Right cardiac atrium (tissue), 5 donors: ENCODE results near the gene NAV1. TPM values are rescaled to one million over a fixed set of nuclear protein-coding genes. Genes with fewer than 3 reads are reported as not detected.
A peak's percentile ranks its signal among the peaks of the same experiment; 100 is the strongest.

Experiments used
- ATAC-seq, 2 donors: fragments of 200-7000 bp; cut with Tn5 transposase; one replicate each; pipeline versions ENCODE4 v1.8.0 to v1.9.1; 2020; ENCODE audit warnings: moderate library complexity in 2 of 2, mild to moderate bottlenecking in 1 of 2
- DNase-seq, 3 donors: peaks; one replicate each; pipeline ENCODE4 v3.0.0-alpha.2; 2020
- H3K27ac ChIP-seq: one replicate; pipeline ENCODE4 v1.5.1; 2013; ENCODE audit warnings: mild to moderate bottlenecking, low read length, control low read depth, moderate library complexity
- H3K27me3 ChIP-seq: one replicate; pipeline ENCODE4 v1.6.1; 2013; ENCODE audit not compliant: control insufficient read depth, insufficient read depth
- H3K4me1 ChIP-seq: one replicate; pipeline ENCODE4 v1.6.1; 2013; ENCODE audit warnings: low read length; ENCODE audit not compliant: control insufficient read depth, insufficient read depth
- H3K4me3 ChIP-seq: one replicate; pipeline ENCODE4 v1.5.1; 2013; ENCODE audit warnings: low read length, control low read depth
- H3K9me3 ChIP-seq: one replicate; pipeline ENCODE4 v1.6.1; 2013; ENCODE audit warnings: low read length; ENCODE audit not compliant: control insufficient read depth
- WGBS: extraction: QIAGEN DNeasy Blood & Tissue Kit; methylation state at CpG from one replicate; pipeline ENCODE4 v1.1.7; 2013; 5-methylcytosine and 5-hydroxymethylcytosine counted together
- intact Hi-C, 4 donors: fragments of 100-400 bp; cut with DNase I; formaldehyde crosslinking; loops; one replicate each; pipeline versions ENCODE4 v1.11.0 to v1.14.0; 2022 to 2023
- polyA plus RNA-seq: library from polyadenylated mRNA; stranded (reverse); fragments of 200-250 nt; gene quantifications from one replicate; pipeline ENCODE4 v1.2.3, GENCODE V29; 2013
- total RNA-seq, 4 donors: library from RNA; stranded (reverse); fragmentation: NEBNext Ultra II Directional; extraction: Animal tissue kit (Norgen Biotek cat#: 25700); gene quantifications; one replicate each; pipeline ENCODE4 v1.2.1, GENCODE V29; 2021
- donor health status: healthy with polysubstance abuse.
- donor health status: DM: no; HTN: yes; CAD: no.
- donor health status: DM: no; HTN: no; CAD: no.
- donor health status: DM: no; HTN: yes; CAD: no; lungs with severe emphysema.
- donor health status: DM: yes; HTN: yes; CAD: no.

The NAV1 gene
- total and polyA plus RNA-seq, 5 donors = 8.0 to 29.1 (median 16.7) TPM

DNA sequence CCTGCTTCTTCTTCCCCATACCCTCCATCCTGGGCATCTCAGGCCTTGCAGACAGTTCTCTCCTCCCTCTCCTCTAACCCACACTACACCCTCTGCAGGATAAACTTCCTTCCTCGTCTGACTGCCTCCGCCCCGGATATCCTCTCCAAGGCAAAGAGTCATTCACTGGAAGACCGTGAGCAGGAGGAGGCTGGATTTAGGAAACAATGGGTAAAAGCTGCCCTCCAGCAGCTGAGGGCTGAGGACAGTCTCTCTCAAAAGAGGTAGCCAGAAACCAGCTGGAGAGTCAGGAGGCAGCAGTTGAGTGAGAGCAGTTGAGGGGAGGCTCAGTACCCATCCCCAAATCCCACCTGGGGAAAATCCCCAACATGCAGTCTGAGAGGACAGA lies 33.4 kb upstream of the NAV1 start:
- Histone ChIP-seq H3K27ac (peak overlapping the region; percentile 88), H3K9me3 (no peaks in the 10 kb centered on the region), H3K4me3 (peak overlapping the region; percentile 66), H3K27me3 (no peaks in the 10 kb centered on the region), H3K4me1 (peaks cover 29% of the 10 kb centered on the region)
- DNase-seq = peak in 1 of 3 donors; percentile 67
- peak; percentile 30 to 65 for ATAC-seq
- 11% methylated on average over 4 of the region's 4 CpGs for WGBS
- intact Hi-C loops = no loop called here

DNA sequence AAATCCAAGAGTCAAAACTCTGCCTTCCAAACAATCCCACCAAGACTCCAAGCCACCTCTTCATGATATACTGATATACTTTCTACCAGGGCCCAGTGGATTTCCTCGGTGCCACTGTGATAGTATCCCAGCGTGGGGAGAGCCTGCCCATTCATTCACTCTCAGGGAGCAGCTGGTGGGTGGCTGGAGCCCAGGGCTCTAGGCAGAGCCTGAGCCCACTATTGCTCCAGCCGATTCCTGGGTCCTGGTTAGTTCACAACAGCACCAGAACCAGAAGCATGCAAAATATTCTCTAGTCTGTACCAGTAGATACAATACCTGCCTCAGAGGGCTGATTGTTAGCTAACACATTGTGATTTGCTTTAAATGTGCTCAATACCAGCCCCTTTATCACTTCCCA lies 32.8 kb upstream of the NAV1 start:
- Histone ChIP-seq H3K27me3 (no peaks in the 10 kb centered on the region), H3K27ac (peak overlapping the region; percentile 88), H3K9me3 (no peaks in the 10 kb centered on the region), H3K4me1 (peaks cover 26% of the 10 kb centered on the region), H3K4me3 (peak overlapping the region; percentile 66)
- ATAC-seq (peak in 1 of 2 donors; percentile 1), DNase-seq (peak in 1 of 3 donors; percentile 47)
- WGBS = 34% methylated on average over 3 of the region's 3 CpGs
- intact Hi-C loops = no loop called here

DNA sequence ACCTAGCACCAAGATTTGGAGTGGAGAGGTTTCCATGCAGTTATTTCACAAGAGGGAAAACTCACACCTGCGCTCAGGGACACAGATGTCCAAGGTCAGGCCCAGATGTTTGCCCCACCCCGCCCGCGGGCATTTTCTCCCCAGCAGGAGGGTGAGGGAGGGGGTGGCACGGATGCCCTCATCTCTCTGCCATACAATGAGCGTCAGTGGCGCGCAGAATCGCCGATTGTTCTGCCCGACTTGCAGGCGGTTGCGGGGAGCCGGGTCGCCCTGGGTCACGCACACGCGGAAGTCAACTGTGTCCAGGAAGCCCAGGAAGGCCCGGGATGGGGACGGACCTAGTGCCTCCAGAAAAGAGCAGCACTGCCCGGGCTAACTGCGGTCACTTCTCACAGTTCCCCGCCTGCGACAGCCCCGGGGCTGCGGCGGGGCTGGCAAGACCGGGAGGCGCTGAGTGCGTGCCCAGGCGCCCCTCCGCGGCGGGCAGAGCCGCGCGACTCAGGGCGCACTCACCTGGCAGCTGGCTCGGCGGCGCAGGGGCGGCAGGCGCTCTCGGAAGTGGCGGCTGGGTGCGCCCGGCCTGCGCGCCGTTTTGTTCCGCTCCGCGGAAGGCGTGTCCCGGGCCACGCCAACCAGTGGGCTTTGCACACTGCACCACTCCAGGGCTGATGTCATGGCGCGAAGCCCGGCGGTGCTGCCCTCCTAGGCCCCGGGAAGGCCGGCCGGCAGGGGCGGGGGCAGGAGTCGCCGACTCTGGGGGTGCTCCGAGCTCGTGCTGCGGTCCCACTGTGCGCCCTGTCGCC lies 32.2 kb upstream of the NAV1 start, which contains the start of gene CSRP1:
TSS of gene CSRP1 (minus strand) at position 567 of the 803 bp plus-strand sequence. CDS start 10,820 bp downstream, outside the sequence.
- peaks cover 25% of the 10 kb centered on the region for H3K4me1 ChIP-seq
- intact Hi-C loops = no loop called here
- peak within 1 kb of the TSS; percentile 88 for H3K27ac ChIP-seq
- no peaks in the 10 kb centered on the region for H3K9me3 ChIP-seq
- DNase-seq (peak; percentile 94 to 97 (median 96)), ATAC-seq (peak; percentile 89 to 93)
- H3K27me3 ChIP-seq = no peaks in the 10 kb centered on the region
- WGBS = under 1% methylated on average over 71 of the region's 71 CpGs
- H3K4me3 ChIP-seq = peak within 1 kb of the TSS; percentile 66

DNA sequence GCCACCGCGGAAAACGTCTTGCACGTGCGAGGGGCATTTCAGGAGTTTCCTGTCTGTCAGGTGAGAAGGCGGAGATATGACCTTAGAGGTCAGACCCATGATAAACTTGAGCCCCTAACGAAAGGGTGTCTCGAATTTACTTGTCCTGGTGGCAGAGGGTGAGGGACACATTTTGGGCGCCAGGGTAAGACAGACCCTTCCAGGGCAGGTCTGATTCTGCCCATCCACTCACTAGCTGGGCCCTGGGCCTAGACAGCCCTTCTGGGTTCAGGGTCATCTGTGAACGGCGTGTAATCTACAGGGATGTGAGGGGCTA lies 31.6 kb upstream of the NAV1 start:
- intact Hi-C loops = no loop called here
- Histone ChIP-seq H3K27me3 (no peaks in the 10 kb centered on the region), H3K4me1 (peaks cover 24% of the 10 kb centered on the region), H3K27ac (peak overlapping the region; percentile 71), H3K4me3 (peak overlapping the region; percentile 66), H3K9me3 (no peaks in the 10 kb centered on the region)
- DNase-seq = peak in 1 of 3 donors; percentile 28
- no peak for ATAC-seq
- 36% methylated on average over 11 of the region's 11 CpGs for WGBS

DNA sequence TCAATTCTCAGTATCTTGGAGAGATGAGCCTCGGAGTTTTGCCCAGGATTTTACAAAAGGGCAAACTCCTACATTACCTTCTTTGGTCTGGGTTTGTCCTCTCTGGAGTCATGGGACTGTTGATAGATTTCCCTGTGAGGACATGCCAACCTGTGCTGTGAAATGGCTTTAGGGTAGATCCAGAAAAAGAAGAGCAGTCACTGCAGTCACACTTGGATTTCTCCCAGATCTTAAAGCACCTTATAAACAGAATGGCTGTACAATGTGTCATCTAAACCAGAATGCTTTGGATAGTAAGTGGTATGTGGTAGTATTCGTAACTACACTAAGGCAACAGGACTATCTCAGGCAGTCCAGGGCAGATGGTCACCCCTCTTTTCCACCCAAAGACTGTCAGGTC lies 30.1 kb upstream of the NAV1 start:
- 88% methylated on average over 2 of the region's 2 CpGs for WGBS
- peaks cover 16% of the 10 kb centered on the region for H3K4me1 ChIP-seq
- no peaks in the 10 kb centered on the region for H3K9me3 ChIP-seq
- intact Hi-C loops = no loop called here
- DNase-seq (no peak), ATAC-seq (no peak)
- H3K4me3 ChIP-seq = no peak overlapping the region
- no peak overlapping the region for H3K27ac ChIP-seq
- H3K27me3 ChIP-seq = no peaks in the 10 kb centered on the region

DNA sequence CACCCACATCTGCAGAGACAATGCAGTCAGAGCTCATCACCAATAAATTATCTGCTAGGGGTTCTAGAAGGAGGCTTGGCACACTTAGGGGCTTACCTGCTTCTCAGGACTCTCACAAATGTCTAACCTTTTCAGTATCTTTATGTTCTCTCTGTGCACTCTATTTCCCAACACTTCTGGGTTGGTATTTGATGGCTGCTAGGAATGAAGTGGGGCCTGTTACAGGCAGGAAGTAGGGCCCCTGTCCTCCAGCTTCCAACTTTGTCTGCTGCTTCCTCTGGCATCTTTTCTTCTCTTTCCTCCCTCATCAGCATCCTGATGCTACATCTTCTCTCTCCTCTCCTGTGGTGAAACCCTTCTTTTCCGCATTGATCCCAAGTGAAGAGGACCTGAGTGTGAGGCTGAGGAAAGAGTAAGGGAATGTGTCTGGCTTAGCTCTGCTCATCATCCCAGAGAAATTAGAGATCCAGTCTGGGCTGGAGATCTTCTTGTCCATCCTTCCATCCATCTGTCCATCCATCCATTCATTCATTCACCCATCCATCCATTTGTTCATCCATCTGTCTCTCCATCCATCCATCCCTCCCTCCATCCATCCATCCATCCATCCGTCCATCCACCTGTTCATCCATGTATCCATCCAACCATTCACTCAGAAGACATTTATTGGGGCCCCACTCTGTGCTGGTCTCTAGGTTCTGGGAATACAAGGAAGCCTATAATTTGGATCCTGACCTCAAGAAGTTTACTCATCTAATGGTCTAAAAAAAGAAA lies 29.1 kb upstream of the NAV1 start:
- ATAC-seq (no peak), DNase-seq (no peak)
- Histone ChIP-seq H3K4me3 (no peak overlapping the region), H3K9me3 (no peaks in the 10 kb centered on the region), H3K27ac (no peak overlapping the region), H3K4me1 (peaks cover 16% of the 10 kb centered on the region), H3K27me3 (no peaks in the 10 kb centered on the region)
- 95% methylated on average over 2 of the region's 2 CpGs for WGBS
- intact Hi-C loops = loop anchor here in 3 of 4 donors (5.0 to 10.0 kb wide), 2 partner anchors 62 to 65 kb away; no protein-coding TSS in a partner anchor

DNA sequence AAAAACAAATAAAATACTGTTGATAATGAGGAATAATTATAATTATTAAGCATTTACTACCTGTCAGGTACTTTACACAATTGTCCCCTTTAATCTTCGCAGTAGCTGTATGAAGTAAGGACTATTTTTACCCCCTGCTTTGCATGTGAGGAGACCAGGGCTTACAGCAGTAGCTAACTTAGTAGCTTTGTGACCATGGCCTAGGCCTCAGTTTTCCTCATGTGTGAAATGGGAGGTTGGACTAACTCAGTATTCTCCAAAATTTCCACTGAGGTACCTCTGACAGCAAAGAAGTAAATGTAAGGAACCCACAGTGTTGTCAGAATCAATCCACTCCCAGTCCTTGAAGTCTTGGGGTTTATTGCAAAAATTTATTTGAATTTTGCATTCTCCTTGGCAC lies 28.2 kb upstream of the NAV1 start:
- no peaks in the 10 kb centered on the region for H3K27me3 ChIP-seq
- DNase-seq = no peak
- 98% methylated on average over 1 of the region's 1 CpG for WGBS
- intact Hi-C loops = loop anchor here in 3 of 4 donors (5.0 to 10.0 kb wide), 2 partner anchors 63 to 66 kb away; no protein-coding TSS in a partner anchor
- H3K27ac ChIP-seq = no peak overlapping the region
- ATAC-seq = no peak
- no peak overlapping the region for H3K4me3 ChIP-seq
- no peaks in the 10 kb centered on the region for H3K9me3 ChIP-seq
- H3K4me1 ChIP-seq = peaks cover 9% of the 10 kb centered on the region

DNA sequence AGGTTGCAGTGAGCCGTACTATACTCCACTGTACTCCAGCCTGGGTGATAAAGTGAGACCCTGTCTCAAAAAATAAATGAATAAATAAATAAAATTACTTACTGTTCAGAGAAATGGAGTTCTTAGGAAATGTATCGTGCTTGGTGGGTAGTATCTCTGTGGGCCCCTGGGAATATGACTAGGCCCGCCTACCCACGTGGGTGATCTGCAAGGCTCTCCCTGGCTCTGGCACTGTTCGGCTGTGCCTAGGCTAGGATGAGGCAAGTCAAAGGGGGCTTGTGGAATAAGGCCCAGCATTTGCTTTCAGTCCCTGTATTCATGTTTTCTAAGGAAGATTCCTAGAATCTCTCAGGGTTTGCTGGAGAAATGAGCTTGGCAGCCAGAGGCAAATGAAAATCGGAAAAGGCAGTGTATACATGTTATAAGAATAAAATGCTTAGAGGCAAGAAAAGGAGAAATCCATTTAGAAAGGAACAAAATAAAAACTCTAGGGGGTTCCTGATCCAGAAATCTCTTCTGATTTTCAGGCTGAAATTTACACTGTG lies 27.5 kb upstream of the NAV1 start:
- H3K27ac ChIP-seq = peak overlapping the region; percentile 39

DNA sequence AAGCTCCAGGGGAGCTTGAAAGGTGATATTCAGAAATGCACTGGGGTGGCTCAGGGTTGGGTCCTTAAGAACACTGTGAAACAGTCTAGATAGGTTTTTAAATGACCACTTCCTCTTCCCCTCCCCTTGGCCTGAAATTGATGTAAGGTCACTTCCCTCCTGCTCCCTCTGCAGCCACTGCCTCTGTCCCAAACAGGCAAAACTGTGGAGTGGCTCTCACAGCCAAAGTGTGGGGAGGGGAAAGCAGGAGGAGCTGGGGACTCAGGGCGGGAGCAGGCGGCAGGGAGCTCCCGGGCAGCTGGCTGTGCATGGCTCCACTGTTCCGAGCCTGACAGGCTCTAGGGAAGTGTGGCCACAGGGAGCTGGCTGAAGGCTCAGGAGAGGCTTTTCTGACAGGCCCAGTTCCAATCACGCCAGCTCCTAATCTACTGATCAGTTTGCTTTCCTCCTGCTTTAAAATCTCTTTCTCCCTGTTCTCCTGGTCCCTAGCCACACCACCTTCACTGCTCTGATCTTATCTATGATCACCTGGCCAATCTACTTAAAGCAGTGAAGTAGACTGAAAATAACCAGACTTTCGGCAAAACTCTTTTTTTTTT lies 26.9 kb upstream of the NAV1 start:
- Histone ChIP-seq H3K4me1 (peaks cover 8% of the 10 kb centered on the region), H3K27ac (peak overlapping the region; percentile 91), H3K27me3 (no peaks in the 10 kb centered on the region), H3K9me3 (no peaks in the 10 kb centered on the region), H3K4me3 (no peak overlapping the region)
- ATAC-seq (peak; percentile 88 to 93), DNase-seq (peak; percentile 82 to 93 (median 92))
- WGBS = 25% methylated on average over 6 of the region's 6 CpGs
- intact Hi-C loops = loop anchor here in 3 of 4 donors (1.0 to 10.0 kb wide), 3 partner anchors 30 to 67 kb away; no protein-coding TSS in a partner anchor

More for the DNA sequence above, 27.5 kb upstream of the NAV1 start:
- DNase-seq (peak in 2 of 3 donors; percentile 48 to 56), ATAC-seq (no peak)
- Histone ChIP-seq H3K4me1 (peaks cover 8% of the 10 kb centered on the region), H3K27me3 (no peaks in the 10 kb centered on the region), H3K9me3 (no peaks in the 10 kb centered on the region), H3K4me3 (no peak overlapping the region)
- intact Hi-C loops = loop anchor here in 3 of 4 donors (5.0 to 10.0 kb wide), 2 partner anchors 64 to 67 kb away; no protein-coding TSS in a partner anchor
- WGBS = 55% methylated on average over 6 of the region's 6 CpGs

DNA sequence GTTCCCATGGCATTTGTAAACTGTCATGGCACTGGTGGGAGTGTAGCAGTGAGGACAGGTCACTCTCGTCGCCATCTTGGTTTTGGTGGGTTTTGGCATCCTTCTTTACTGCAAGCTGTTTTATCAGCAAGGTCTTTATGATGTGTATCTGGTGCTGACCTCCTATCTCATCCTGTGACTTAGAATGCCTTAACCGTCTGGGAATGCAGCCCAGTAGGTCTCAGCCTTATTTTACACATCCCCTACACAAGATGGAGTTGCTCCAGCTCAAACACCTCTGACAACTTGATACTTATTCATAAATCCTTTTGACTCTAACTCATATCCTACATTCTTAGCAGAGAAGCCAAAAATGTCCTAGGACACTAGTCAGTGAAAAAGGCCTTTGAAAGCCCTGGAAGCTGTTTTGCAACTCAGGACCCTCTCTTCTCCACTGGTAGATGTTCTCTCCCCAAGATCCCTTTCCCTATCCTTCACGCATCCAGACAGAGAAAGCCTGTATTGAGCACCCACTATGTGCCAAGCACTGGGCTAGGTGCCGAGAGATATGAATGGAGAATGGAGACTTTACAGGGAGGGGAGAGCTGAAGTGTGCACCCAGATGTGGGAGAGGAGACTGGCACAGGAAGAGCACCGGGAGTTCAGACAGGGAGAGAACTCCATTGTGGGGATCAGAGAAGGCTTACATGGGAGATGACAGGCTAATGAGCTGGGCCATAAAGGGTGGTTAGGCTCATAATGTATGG lies 25.3 kb upstream of the NAV1 start:
- H3K27ac ChIP-seq = no peak overlapping the region
- H3K4me3 ChIP-seq = no peak overlapping the region
- H3K27me3 ChIP-seq = no peaks in the 10 kb centered on the region
- intact Hi-C loops = loop anchor here in 3 of 4 donors (1.0 to 10.0 kb wide), 3 partner anchors 31 to 69 kb away; no protein-coding TSS in a partner anchor
- H3K9me3 ChIP-seq = no peaks in the 10 kb centered on the region
- no peaks in the 10 kb centered on the region for H3K4me1 ChIP-seq
- WGBS = 83% methylated on average over 6 of the region's 6 CpGs
- ATAC-seq (no peak), DNase-seq (peak in 1 of 3 donors; percentile 16)
